HG02981 (cell line): ENCODE results near the gene PEX3.

ENCODE experiments used
- ATAC-seq: cut with Tn5 transposase; IDR thresholded peaks from one replicate; pipeline ENCODE4 v1.9.1; 2021; ENCODE audit warnings: mild to moderate bottlenecking, moderate library complexity; ENCODE audit not compliant: unreplicated experiment

PEX3 gene

DNA sequence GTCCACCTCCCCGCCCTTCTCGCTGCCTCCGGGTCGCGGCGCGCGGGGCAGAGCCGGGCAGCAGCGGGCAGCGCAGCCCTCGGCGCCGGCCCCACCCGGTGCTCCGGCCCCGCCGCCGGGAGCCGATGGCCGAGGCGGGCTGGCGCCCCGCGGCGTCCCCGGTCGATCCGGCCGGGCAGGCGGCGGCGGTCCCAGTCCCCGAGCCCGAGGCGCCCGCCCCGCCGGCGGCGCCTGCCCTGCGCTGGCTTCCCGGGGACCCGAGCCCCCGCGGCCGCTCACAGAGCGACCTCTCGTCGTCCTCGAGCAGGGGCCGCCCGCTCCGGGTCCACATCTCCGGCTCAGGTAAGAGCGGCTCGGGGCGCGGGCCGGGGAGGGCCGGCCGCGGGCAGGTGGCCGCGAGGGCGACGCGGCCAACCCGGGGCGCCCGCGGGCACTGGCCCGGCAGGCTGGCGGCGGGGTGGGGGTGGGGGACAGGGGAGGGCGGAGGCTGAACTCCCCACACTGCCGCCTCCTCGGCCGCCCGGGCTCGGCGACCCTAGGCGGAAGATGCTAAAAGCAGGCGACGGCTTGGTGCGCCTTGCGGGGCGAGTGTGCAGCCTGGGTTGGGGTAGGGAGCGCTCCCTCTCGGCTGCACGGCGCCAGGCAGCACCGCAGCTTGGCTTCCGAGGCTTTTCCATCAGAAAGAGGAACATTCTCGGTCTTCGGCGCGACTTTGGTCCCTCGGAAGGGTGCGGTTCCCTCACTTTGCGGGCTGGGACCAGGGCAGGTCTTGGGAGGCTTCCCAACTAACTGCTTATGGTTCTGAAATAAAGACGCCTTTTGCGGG, 86.5 kb downstream of the PEX3 start:
- peak; percentile 59 for ATAC-seq

DNA sequence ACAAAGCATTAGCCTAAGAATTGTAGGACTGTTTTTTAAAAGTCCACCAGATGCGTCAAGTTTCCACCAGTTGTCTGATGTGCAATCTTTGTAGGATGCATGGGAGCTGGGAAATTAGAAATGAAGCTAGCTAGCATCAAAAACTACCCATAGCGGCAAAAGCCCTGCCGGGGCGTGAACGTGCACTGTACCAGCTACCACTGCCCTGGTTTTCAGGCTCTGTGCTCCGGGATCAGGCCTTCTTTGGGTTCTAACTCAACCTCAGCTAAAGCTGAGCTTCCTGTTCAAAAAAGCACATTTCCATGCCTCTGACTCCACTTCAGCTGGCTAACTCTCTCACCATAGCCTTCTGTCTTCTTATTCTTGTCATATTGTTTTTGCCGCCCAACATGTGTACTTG, 87.8 kb downstream of the PEX3 start:
- no peak for ATAC-seq

DNA sequence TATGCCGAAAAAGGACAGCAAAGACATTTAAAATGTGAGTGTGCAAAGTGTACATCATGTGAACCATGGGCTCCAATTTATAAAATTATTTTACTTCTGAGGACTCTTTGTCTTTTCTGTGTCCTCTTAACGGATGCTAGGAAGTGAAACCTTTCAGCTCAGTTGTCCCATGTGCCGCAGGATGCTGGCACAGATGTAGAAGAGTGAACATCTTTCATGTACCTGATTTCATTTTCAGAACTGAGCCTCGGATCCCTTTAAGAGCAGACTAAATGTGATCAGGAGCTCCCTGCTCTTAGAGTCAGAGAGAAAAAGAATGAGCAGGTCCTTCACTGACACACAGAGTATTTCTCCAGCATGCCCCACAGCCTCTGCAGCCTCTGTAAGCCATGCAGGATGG, 88.5 kb downstream of the PEX3 start:
- ATAC-seq, result no peak

DNA sequence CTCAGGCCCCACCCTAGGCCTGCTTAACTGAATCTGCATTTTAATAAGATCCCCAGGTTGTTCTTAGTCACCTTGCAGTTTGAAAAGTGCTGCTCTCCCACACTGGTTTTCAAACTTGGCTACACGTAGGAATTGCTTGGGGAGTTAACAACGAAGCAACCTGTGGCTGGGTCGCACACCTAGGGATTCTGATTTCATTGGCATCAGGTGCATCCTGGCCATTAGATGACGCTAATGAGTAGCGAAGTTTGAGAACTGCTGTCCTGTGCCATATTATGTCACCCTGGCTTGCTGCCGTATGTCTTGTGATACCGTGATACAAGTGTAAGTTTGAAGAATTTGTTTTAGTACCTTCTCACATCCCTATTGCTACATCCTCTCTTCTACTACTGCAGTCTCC, 89.1 kb downstream of the PEX3 start:
- no peak for ATAC-seq

DNA sequence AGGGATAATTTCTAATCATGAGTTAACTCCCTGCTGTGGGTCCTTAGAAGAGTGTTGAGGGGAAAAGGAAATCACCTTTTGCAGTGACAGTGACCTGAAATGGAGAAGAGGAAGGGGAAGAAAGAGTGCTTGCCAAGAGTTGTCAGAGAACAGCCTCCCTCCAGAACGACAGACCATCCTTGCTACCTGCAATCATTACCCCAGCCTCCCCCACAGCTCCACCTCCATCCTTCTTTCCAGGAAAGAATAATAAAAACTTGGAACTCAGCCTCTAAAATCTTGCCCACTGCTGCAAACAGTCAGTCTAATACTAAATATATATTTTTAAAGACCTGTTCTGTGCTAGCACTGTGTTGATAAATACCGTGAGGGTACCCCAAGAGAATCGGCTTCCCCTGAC, 89.6 kb downstream of the PEX3 start:
- no peak for ATAC-seq
